Activated gamma-delta T cell (primary cell): Measurements from ENCODE around the gene SH2D7.

Source experiments
- DNase-seq: peaks from one replicate; lab custom pipeline; 2025; lab: John Stamatoyannopoulos, UW
- total RNA-seq, 2 donors: gene quantifications; one replicate each; lab custom pipeline; 2026; lab: John Stamatoyannopoulos, UW

Gene SH2D7
- total RNA-seq = 0 reads per million in 2 donors

- DNase-seq = no peak
Observed at GRCh38 chr15:78092261-78093041, at the start of gene SH2D7. TSS of gene SH2D7 (plus strand) at chr15:78092561. CDS start at chr15:78092585, 24 bp downstream.

DNA sequence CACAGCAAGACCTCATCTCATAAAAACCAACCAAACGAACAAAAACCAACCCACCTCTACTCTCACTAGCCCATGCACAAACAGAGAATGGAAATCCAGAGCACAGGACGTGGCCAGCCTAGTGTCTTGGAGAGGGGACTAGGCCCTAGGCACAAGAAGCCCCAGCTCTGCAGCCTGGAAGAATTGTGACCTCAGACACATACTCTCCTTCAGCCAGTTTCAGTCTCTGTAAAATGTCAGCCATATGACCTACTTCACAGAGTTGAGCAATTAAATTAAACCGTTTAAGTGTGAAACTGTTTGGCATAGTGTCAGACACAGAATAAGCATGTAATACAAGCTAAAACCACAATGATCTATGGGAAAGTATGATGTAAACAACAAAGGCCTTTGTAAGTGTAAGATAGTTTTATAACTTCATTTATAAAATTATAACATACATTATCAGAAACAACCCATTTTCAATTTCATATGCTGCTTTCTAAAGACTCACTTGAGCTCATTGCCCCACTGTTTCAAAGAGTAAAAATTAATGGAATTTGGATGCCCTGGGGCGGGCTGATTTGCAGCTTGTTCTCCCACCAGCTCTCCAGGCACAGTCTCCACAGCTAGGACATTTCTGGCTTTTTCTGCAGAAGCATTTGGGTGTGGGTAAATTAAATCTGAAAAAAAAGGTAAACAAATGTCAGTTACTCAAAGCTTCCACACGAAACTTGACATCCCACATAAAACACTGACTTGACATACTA, 47.8 kb upstream of the SH2D7 start:
- no peak for DNase-seq

DNA sequence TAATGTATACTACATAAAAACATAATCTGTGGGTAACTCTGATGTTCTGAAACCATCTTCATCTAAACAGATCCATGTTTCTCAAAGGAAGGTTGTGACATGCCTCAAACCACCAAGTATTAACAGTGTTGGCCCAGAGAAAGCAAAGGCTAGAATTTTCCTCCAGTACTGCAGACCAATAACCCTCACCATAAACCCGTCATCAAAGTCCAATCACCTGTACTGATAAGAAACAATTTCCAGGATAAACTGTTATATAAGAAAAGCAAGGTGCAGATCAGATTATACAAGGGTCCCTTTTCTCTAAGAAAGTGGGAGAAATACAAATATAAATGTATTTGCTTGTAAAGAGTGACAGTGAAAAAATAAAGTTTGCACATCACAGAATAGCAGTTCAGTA, 47.2 kb upstream of the SH2D7 start:
- DNase-seq = no peak

GRCh38 chr15:78046796-78047341, 45.5 kb upstream of the SH2D7 start:
- no peak for DNase-seq

DNA sequence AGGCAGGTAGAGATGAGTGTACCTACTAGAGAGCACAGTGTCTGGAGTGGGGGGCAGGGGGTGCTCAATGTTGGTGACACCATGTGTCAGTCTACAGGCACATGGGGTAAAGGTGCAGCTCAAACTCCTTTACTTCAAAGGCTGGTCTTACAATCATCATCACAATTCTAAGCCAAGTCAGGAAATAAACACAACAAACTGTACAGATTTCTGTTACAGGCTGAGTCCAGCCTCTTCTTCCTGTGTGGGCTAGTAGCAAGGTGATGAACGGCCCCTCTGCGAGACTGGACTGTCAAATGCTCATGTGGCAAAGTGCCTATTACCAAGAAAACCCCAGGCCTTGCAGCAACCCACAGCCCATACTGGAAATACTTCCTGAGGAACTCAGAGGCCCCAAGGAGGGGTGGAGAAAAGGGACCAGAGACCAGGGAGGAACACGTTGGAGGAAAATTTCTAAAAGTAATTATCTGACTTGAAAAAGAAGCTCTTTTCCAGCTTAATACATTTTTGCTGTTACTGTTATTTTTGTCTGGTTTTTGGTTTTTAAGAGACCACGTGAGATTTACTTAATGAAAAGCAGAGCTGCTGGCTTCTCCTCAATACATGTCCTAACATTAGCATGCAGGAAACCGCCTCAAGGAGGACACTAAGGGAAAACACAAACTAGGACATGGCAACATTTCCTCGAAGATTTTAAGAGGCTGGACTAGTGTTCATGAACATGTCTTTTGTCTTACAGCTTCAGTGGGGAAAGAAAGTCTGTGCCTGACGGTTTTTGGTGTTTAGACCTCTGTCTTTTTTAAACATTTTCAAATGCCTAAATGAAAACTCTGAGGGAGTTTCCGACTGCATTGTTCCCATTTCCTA, 44.4 kb upstream of the SH2D7 start:
- no peak for DNase-seq

GRCh38 chr15:78048628-78048920, 43.8 kb upstream of the SH2D7 start:
- no peak for DNase-seq

- DNase-seq = no peak
Observed at GRCh38 chr15:78049691-78050440, 42.5 kb upstream of the SH2D7 start.

GRCh38 chr15:78050441-78050809, 41.9 kb upstream of the SH2D7 start:
- DNase-seq = no peak

GRCh38 chr15:78050826-78051225, 41.5 kb upstream of the SH2D7 start:
- DNase-seq = no peak

GRCh38 chr15:78051596-78051995, 40.8 kb upstream of the SH2D7 start:
- DNase-seq = no peak

GRCh38 chr15:78052001-78052401, 40.4 kb upstream of the SH2D7 start:
- DNase-seq = no peak

- DNase-seq = no peak
Observed at GRCh38 chr15:78052545-78052944, 39.8 kb upstream of the SH2D7 start.

GRCh38 chr15:78054518-78054917, 37.8 kb upstream of the SH2D7 start:
- DNase-seq = no peak

GRCh38 chr15:78054966-78055365, 37.4 kb upstream of the SH2D7 start:
- DNase-seq = no peak

GRCh38 chr15:78055919-78056713, 36.2 kb upstream of the SH2D7 start:
- DNase-seq = no peak

- no peak for DNase-seq
Observed at GRCh38 chr15:78056714-78057269, 35.6 kb upstream of the SH2D7 start.

- no peak for DNase-seq
Observed at GRCh38 chr15:78057803-78058202, 34.6 kb upstream of the SH2D7 start.

- DNase-seq = no peak
Observed at GRCh38 chr15:78058401-78058935, 33.9 kb upstream of the SH2D7 start.

DNA sequence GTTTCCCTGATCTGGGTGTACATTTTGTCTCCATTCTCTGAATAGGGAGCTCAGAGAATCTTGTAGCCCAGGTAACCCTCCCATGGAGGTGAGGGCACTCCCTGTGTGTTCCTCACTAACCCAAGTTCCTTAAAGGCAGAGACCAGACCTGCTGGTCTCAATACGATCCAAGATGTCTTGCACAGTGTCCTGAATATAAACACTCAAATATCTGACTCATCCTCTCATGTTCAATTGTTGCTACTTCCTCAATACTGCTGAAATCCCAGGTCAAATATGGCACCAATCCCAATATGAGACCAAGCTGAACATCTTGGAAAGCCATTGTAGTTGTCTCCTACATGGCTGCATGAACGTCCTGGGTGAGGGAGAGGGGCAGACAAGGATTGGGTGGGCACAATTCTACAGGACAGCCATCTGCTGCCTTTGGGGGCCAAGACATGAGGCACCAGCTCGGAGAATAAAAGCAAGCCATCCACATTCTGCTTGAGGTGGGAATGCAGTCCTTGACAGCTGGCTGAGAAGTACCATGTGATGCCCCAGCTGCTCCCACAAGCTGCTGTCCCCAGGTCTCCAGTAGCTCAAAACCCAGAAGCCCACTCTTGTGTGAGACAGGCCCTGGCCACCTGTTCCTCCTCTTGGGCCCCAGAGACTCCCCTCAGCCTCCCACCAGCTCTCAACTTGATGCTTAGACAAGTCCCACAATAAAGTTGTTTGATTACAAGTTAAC, 33.1 kb upstream of the SH2D7 start:
- DNase-seq = no peak
